ENCODE results near the gene TFCP2L1.
"Not testable (repeated sequence)": the region's sequence is repeated elsewhere in the genome, so short reads cannot be mapped to it uniquely, and the experiment has no call there.

The TFCP2L1 gene

DNA sequence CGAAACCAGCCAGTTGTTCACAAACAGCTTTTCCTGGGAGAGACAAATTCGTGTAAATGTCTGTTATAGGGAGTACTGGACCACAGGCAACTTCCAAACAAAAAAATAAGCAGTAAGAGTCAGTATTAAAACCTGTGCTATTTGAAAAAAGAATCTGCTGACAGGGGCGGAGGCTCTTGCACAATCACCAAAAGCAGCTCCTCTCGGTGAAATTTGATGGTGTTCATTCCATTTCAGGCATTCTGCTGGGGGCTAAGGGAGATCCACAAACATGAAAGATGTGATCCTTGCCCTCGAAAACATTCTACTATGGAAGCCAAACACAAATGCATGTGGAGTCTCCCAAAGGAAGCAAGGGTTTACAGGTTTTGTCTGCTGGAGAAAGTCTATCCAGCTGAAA is 45.0 kb downstream of the TFCP2L1 start:
- DNase-seq = no peak

DNA sequence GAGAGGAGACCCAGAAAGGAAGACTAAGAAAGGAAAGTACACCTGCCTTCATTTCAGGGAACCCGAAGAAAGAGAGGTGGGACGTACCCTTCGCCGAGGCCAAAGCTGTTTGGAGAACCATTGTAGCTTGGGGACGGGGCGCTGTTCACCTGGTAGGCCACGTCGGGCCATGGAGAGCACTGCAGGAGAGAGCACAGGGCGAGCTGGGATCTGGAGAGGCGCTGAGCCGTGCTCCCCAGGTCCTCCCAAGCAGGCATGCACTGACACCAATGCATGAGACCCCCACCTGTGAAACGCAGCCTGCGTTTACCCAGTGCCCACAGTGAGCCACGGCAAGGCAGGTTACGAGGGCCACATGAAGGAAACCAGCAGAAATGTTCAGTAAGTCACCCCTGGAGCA is 45.5 kb downstream of the TFCP2L1 start:
- DNase-seq = no peak

DNA sequence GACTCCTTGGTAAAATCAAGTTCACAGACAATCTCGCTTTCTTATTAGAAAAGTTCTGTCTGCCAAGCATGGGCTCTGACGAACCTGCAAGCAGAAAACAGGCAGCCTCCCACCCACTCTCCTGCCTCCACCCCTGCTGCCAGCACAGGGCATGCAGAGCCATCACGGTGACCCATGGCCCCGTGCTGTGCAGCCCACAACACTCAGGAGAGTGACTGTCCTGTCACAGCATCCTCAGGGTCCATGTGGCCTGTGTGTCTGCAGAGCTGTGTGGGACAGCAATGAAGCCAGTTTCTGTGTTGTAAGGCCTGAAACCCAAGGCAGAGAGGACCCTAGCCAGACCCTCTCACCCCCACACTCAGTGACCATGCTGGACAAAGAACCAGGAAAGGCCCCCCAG is 46.2 kb downstream of the TFCP2L1 start:
- DNase-seq = no peak

DNA sequence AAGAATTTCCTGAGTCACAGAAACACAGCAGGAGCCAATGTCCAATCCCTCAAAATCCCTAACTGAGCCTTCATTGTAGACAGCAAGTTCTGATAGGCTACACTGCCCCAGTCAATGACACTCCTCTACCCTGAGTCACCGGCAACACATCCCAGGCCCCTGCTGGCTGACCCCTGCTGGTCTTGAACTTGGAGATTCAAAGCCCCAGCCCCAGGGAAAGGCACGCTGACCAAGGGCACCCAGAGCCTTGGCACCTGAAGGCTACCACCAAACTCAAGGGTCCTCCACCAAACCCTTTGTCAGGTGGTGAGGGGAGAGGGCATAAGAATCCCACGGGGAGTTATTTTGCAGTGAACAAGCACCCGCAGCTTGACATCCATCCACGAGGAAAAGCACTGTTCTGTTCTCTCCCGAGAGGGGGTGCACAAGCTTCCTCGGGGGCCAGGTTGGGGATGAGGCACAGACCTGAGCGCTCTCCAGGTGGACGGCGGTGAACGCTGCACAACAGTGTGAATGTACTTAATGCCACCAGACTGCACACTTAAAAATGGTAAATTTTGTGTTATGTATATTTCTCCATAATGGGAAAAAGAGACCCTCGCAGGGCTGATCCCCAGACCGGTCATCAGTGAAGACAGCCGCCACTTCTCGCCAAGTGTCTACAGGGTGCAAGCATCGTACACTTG is 46.9 kb downstream of the TFCP2L1 start:
- no peak for DNase-seq

DNA sequence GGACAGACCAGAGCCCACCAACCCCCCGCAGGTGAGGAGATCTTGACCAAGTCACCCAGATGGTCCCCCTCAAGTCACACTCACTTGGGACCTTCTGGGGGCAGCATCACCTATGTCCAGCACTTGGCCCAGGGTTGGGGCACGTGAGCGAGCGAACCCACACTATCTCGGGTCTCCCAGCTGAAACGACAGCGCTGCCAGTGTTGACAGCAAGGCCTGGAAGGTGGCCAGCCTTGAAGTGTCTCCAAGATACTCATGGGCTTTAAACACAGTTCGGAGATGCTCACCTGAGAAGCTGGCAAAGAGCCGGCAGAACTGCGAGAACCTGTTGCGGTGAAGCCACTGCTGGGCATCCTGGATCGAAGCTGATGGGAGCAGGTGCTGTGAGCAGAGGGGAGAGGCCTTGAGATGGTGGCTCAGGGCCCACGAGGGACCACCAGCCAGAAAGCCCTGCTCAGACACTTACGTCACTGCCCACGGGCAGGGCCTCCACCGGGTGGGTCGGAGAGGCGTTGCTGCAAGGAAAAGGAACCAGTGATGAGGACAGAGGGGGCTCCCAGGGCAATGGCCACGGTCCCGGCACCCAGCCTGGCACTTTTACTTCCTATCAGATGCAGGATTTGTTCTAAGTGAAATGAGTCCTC is 47.5 kb downstream of the TFCP2L1 start:
- DNase-seq = no peak

DNA sequence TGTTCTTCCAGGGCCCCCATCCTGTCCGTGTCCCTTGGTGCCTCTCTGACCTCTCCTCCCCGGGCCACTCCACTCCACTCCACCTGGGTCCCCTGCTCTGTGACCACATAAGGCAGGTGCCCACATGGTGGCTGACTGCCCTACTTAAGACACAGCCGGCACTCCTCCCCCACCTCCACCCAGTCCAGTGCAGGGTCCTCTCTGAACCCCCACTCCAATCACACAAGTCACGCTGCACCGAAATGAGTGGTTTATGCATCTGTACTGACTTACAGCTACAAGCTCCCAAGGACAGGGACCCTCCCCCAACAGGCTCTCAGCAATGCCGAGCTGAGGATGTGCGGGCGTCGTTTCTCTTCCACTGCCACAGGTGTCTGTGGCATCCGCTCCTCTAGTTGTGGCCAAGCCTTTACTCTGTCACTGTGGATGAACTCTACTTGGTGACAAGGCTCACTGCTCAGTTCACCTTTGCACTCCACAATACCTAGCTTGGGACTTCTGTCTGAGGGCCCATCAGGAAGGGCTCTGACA is 48.3 kb downstream of the TFCP2L1 start:
- DNase-seq = no peak

DNA sequence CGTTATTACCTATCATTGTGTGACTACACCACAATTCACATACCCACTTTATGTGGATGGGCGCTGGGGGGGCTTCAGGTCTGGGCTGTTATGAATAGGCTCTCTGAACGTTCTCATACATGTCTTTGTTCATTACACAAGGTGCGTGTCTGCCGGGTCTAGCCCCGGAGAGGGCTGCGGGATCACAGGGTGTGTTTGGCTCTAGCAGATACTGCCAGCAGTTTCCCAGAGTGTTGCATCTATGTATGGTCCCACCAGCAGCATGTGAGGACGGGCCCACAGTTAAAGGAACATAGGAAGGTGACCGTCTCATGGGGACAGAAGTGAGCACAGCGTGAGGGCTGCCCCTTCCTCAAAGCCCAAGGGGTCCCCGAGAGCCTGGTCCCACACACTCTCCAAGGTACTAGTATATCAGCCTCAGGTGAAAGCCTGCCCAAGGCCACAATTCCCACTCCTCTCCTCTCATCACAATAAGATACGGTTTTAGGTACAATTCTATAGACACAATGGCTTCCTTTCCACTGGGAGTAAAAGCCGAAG is 48.8 kb downstream of the TFCP2L1 start:
- no peak for DNase-seq

DNA sequence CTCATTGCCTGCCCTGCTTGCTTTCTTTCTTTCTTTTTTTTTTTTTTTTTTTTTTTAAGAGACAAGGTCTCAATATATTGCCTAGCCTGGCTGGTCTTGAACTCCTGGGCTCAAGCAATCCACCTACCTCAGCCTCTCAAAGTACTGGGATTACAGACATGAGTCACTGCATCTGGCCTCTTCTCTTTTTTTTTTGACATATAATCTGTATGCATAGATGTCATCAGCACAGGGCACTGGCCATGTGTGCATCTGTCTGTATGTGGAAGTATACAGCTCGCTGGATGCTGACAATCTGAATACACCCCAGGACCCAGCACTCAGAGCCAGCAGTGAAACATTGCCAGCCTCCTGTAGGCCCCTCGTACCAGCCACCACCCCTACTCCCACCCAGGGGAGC is 49.5 kb downstream of the TFCP2L1 start:
- DNase-seq = peak in 1 of 2 donors; percentile 2

DNA sequence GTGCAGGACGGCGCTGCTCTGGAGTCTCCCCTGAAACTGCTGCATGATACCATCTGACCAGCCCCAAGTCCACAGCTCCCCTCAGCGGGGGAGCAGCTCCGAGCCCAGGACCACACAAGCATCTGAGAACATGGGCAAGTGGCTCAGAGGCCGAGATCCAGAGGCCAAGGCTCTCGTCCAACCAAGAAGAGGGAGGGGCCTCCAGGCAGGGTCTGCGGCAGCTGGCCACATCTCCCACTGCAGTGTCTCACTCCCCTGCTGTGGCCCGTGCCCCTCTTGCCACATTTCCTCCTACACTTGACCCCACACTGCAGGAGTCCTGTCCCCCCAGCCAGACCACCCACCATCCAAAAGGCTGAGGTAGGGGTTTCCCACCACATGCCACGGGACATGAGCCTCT is 50.2 kb downstream of the TFCP2L1 start:
- no peak for DNase-seq

DNA sequence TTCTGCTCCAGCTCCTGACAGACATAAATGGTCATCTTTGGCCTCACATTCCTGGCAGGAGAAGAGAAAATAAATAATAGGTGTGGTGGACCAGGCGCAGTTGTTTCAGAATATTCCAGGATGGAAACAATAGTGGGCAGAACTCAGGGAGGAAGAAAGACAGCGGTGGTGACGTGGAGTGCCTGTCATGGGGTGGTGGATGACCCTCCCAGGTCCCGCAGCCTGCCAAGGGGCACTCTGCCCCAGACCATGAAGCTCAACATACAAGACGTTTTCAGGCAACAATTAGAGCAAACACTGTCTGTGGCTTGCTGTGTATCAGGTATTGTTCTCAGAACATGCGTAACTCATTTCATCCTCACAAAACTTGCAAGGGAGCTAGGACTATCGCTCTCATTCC is 50.9 kb downstream of the TFCP2L1 start:
- DNase-seq = no peak

DNA sequence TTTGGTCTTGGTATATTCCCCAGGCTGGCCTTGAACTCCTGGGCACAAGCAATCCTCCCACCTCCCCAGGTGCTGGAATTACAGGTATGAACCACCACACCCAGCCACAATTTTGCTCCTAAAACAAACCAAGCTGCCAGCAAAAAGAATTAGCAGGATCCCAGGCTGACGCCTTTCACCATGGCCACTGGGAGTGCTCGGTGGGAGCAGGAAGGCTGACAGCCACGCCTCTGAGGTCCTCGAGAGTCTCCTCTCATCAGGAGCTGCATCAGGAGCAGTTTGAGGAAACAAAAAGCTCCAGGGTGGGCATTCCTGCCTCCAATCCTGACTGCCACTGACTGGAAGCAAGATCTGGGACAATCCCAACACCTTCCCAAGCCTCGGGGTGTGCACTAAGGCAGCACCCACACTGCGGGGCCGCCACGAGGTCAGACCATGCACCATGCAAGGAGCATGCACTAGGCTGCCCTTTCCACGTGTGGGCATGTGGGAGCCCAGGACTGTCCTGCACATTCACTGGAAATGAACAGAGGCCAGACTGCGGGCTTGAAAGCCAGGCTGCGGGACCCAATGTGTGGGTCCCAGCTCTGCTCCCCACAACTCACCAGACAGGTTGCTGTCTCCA is 51.4 kb downstream of the TFCP2L1 start:
- no peak for DNase-seq

DNA sequence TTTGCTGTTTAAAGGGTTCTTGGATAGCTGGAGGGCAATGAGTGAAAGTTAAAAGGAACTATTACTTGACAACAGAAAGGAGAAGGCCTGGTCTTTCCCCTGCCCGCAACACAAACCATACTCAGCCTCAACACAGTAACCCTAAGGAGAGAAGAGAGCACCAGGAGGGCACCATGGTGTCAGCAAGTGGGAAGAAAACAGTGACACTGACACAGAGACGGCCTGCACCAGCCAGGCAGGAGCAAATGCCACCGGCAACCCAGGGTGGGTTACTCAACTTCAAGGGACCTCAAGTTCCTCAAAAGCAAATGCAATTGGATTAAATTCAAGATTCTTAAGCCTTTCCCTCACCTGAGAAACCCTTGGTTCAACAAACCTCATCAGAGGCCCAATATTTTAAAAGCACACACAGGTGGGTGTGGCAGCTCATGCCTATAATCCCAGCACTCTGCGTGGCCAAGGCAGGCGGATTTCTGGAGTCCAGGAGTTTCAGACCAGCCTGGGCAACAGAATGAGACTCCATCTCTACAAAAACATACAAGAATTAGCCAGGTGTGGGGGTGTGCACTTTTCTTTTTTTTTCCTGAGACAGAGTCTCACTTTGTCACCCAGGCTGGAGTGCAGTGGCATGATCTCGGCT is 52.3 kb downstream of the TFCP2L1 start:
- peak; percentile 2 to 12 for DNase-seq

DNA sequence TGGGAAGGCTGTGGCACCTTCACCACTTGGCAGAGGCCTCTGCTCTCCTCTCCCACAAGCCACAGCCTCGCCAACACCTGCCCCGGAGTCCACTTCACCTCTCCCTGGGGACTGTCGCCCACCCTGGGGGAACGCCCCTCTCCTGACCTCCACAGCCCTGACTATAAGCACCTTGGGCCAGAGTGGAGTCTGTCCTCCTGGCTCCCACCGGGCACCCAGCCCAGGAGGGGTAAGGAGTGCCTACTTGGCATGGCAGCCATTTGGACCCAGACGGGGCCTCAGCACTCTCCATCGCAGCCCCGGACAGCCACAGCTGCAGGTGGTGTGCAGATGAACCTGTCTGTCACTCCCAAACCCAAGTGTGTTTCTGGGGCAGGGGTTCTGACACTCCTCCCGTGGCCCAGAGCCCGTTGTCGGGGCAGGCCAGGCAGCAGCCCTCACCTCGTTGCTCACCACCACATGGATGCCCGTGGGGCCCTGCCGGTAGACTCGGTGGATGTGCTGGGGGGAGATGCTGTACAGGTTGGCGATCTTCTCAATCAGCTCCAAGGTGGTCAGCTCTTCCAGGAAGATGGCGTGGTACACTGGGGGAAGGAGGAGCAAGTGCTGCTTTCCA is 53.5 kb downstream of the TFCP2L1 start:
- no peak for DNase-seq

DNA sequence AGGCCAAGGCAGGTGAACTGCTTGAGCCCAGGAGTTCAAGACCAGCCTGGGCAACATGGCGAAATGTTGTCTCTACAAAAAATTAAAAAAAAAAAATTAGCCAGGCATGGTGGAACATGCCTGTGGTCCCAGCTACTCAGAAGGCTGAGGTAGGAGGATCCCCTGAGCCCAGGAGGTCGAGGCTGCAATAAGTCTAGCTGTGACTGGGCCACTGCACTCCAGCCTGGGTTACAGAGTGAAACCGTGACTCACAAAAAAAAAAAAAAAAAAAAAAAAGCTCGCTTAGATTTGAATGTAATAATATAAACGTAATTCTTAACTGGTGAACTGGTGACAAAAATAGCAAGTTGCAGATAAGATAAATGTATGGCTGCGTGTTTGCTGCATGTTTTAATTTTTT is 56.5 kb downstream of the TFCP2L1 start:
- DNase-seq = no peak

DNA sequence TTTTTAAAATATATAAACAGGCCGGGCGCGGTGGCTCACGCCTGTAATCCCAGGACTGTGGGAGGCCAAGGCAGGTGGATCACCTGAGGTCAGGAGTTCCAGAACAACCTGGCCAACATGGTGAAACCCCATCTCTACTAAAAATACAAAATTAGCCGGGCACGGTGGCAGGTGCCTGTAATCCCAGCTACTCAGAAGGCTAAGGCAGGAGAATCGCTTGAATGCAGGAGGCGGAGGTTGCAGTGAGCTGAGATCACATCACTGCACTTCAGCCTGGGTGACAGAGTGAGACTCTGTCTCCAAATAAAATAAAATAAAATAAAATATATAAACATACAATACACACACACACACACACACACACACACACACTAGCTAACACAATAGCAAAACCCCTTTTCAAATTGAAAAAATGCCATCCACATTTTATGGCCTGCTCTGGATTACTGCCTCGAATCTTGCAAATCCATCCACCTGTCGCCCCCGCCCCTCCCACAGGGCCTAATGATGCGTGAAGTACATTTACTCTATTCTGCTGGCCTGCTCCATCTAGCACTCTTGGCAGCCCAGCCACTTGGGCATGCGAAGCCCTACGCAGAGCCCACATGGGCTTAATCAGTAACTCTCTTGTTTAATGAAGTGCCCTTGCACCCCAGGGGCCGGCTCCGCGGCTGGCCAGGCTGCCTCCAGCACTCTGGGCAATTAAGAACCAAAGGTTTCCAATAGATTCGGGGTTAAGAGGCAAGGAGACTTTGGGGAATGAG is 57.4 kb downstream of the TFCP2L1 start:
- not testable (repeated sequence) for DNase-seq

DNA sequence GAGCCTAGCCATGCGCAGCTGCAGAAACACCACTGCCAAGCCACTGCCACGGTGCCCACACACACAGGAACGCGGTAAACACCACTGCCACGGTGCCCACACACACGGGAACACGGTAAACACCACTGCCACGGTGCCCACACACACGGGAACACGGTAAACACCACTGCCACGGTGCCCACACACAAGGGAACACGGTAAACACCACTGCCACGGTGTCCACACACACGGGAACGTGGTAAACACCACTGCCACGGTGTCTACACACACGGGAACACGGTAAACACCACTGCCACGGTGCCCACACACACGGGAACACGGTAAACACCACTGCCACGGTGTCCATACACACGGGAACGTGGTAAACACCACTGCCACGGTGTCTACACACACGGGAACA is 59.3 kb downstream of the TFCP2L1 start:
- not testable (repeated sequence) for DNase-seq

DNA sequence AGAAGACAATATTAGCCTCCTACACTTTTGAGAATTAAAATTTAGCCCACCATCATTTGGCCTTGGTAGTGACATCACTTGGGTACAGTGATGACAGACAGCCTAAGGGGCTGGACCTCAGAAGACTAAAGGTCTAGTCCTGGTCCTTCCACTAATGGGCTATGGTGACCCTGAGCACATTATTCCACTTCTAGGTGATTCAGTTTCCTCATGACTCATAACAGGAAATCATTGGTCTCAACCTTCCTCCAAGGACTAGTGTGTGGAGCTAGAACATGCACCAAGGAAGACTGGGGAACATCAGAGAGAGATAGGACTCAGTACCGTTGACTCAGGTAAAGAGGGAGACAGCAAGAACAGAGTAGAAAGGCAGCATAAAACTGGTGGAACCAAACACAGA is 64.0 kb downstream of the TFCP2L1 start:
- DNase-seq = no peak

DNA sequence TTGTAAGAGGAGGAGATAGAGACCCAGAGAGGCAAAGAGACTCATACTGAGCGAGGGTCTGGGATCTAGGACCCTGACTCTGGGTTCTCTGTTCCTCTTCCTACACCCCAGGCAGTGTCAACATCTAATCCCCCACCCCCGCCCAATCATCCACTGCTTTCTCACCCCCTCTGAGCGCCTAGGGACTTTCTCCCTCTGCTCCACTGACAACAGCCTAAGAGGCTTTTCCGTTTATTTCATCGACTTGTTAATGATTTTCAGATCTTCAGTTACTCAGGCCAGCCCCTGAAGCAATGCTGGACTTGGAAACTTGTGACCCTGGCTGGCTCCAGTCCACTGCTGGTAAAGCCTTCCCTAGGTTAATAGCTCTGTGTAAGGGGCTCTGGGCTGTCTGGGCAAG is 65.1 kb downstream of the TFCP2L1 start:
- no peak for DNase-seq

DNA sequence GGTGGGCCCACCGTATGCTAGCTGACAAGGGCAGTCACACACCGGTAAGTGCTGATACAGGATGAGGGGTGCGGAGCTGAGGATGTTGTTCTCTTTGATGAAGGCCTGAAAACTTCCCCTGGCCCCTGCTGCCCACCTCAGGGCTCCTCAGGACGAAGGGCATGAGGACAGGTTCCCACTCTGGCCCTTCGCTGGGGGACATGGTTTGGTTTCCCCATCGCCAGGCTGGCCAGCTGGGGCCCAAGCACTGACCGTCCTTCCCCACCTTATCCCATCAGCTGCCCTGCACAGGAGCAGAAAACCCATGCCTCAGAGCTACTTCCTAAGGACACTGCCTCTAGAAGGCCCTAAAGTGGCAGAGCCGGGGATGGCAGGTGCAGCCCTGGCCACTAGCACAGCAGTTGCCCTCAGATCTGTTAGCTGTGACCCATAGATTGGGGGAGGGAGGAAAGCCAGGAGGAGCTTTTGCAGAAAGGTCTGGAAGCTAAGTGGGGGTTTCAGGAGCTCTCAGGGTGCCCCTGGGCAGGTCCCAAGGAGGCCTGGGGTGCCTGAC is 66.5 kb downstream of the TFCP2L1 start:
- DNase-seq = no peak

DNA sequence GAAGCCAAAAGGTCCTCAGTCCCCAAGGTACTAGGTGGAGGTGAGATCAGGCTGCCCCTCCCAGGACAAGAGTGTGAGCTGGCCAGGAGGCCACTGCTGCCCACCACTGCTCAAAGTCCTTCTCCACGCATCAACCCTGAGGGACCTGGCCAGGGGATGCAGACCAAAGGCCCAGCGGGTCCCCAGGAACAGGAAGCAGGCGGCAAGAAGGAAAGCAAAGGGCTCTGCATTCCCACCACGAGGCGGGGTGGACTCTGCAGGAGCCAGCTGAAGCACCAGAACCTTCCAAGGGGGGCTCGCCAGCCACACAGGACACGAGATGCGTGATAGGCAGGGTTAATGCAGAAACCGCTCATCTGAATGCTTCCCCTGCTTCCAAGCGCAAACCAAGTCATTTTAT is 67.4 kb downstream of the TFCP2L1 start:
- DNase-seq = no peak

DNA sequence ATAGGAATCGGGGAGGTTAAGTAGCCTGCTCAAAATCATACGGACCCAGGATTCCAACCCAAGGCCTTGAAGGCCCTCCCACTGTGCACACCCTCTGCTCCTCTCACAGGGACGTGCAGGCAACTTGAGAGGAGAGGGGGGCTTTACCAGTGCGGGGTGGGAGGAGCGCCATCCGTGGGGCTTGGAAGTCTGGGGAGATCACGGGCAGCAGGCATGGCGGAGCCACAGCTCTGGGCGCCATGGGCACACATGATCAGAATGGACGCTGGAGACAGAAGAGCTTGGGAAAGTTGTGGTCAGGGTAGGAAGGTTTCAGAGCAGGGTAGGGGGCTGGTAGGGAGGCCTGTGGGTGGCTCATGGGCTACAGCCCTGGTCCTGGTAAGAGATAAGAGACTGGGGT is 70.7 kb downstream of the TFCP2L1 start:
- no peak for DNase-seq

DNA sequence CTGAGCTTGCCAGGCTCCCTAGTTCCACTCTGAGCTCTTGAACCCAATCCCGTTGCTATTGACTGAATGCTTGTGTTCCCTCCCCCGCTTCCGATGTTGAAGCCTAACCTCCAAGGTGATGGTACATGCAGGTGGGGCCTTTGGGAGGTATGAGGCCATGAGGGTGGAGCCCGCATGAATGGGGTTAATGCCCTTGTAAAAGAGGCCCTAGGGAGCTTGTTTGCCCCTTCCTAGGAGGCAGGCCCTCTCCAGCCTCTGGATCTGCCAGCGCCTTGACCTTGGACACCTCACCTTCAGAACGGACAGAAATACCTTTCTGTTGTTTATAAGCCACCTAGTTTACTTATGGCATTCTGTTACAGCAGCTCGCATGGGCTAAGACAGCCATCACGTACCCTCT is 71.6 kb downstream of the TFCP2L1 start:
- no peak for DNase-seq
